WI38 (cell line): Measurements from ENCODE around the gene PACRG.

Experiments used
- H3K4me3 ChIP-seq: 2 replicates; pipeline ENCODE4 v1.5.1; 2011; ENCODE audit warnings: low read depth, mild to moderate bottlenecking, control low read depth, low read length
- TF ChIP-seq, protein P1 (sequence below): IDR thresholded peaks from 2 replicates; pipeline ENCODE4 v1.5.1; 2012; ENCODE audit warnings: low read depth, mild to moderate bottlenecking, control low read depth, low read length

The PACRG gene

DNA sequence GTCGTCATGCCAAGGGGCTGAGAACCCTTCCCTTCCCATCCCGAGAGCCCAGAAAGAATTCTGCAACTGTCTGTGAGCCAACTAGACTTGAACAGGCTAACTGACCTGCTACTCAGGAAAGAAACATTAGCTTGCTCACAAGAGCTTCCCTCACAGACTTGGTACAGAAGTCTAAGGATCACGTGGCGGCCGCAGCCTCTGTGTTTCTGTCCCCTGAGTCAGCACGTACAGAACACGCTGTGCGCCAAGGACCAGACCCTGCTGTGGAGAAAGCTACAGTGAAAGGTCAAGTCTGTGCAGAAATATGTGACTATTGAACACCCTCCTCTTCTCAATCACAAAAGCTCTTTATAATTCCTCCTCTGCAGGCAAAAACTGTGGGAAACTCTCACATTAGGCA is 535.4 kb downstream of the PACRG start:
- TF ChIP-seq, protein P1, sequence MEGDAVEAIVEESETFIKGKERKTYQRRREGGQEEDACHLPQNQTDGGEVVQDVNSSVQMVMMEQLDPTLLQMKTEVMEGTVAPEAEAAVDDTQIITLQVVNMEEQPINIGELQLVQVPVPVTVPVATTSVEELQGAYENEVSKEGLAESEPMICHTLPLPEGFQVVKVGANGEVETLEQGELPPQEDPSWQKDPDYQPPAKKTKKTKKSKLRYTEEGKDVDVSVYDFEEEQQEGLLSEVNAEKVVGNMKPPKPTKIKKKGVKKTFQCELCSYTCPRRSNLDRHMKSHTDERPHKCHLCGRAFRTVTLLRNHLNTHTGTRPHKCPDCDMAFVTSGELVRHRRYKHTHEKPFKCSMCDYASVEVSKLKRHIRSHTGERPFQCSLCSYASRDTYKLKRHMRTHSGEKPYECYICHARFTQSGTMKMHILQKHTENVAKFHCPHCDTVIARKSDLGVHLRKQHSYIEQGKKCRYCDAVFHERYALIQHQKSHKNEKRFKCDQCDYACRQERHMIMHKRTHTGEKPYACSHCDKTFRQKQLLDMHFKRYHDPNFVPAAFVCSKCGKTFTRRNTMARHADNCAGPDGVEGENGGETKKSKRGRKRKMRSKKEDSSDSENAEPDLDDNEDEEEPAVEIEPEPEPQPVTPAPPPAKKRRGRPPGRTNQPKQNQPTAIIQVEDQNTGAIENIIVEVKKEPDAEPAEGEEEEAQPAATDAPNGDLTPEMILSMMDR, result no peak
- no peak overlapping the region for H3K4me3 ChIP-seq

DNA sequence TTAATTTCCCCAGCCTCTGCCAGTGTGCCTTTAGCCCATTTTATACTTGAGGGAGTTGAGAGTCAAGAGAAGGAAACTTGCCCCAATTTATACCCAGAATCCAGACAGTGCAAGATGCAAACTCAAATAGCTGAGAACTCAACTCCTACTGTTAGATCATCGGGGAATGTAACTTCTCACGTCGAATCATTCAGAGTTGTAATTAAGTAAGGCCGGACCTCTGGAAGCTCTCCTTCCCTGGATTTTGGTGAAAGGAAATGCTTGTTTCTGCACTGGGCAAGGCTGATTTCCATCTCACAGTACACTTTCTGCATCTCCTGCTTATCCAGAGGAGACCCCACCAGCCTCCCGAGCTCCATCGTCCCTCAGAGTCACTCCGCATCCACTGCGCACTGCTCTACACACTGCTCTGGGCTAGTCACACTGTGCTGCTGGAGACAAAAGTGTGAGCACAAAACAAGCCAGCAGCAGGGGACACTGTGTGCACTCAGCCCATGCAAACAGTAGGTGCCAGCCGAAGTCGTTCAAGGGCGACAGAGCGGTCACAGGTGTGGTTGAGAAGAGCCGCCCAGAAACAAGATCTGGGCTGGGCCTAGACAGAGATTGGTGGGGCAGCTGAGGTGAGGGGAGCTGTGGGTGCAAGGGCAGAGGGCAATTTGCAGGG is 536.4 kb downstream of the PACRG start:
- TF ChIP-seq, protein P1, result no peak

DNA sequence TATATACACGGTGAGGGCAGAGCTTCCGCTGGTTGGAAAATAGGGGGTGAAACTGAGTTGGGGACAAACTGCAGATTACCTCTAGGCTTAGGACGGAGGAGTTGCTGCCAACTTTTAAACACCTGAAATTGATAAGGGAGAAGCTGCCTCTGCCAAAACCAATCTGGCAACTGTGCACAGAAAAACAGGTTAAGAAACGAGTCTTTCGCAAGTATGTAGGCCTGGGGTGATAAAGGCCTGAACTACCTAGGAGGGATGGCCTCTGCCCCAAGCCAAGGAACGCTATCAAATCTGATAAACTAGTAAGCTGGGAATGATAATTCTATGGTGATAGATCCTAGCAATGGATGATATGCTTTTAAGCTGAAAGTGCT is 536.9 kb downstream of the PACRG start:
- TF ChIP-seq, protein P1, result no peak
- H3K4me3 ChIP-seq, result no peak overlapping the region

More for the DNA sequence above, 536.4 kb downstream of the PACRG start:
- H3K4me3 ChIP-seq, result no peak overlapping the region

DNA sequence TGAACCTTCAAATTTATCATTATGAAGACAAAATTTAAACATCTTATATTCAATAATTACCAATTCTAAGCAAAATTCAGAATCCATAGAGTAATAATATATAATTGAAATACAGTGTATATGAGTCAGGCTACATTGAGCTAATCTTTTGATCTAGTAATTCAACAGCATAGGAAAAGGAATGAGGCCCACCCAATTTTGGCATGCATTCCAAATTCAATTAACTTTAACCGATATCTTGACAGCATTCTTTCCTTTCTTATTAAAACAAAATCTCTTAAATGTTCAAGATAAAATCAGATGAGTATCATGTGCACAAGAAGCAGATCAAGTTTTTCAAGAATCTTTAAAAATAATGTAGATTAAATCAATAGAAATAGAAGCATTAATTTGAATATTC is 553.9 kb downstream of the PACRG start:
- TF ChIP-seq, protein P1, result no peak
- no peak overlapping the region for H3K4me3 ChIP-seq

DNA sequence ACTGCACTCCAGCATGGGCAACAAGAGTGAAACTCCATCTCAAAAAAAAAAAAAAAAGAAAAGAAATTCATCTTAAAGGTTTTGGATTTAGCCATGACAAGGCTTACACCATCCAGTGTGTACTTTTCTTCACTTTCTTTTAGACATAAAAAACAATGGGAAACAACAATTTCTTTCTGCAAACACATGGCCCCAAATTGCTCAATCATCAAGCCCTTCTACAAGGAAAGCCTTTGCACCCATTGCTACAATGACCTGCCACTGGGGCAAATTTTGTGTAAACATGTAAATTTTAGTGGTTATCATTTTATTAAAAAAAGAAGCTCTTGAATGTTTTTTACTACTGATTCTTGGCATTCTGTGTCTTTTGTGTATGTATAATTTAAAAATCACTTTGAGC is 554.9 kb downstream of the PACRG start:
- no peak overlapping the region for H3K4me3 ChIP-seq
- TF ChIP-seq, protein P1, result no peak

DNA sequence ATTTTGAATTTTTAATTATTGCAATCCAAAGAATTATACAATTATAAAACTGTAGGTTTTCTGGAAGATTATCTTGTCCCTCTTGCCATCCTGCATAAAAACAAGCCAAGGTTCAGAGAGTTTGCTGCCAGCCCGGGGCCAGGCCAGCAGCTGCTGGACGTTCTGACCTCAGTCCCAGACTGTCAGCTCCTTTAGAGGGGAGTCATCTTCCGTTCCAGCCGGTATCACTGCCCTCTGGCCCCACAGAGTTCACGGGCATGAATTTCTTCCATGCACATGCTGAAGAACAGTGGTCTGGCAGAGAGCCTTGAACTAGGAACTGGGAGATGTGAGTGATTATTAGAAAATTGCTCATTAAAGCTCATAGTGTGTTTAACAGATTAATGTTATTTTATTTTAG is 556.4 kb downstream of the PACRG start:
- TF ChIP-seq, protein P1, result no peak
- no peak overlapping the region for H3K4me3 ChIP-seq

DNA sequence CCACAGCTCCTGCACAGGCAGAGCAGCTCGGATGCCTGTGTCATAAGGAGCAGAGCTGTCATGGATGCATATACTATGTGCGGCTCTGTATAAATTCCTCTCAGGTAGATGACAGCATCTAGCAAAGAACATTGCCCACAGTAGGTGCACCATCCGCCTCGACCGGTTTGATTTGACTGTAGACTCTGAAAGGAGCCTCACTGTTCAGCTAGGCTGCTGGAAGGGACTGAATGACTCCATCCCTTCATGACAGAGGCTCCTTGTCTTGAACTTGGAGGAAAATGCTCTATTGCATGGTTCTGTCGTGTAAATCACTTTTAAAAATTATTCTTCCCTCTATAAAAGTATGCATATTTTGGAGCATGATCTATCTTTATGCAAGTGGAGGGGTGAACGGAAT is 557.9 kb downstream of the PACRG start:
- H3K4me3 ChIP-seq, result no peak overlapping the region
- TF ChIP-seq, protein P1, result no peak
